Mucosa of gallbladder (tissue), 1 donor: ENCODE measurements around the gene SHQ1. TPM values are rescaled to one million over a fixed set of nuclear protein-coding genes. Genes with fewer than 3 reads are reported as not detected.
A peak's percentile ranks its signal among the peaks of the same experiment; 100 is the strongest.

Experiments used
- DNase-seq: peaks from one replicate; pipeline ENCODE4 v3.0.0-alpha.2; 2020; ENCODE audit warnings: low spot score
- total RNA-seq: library from RNA; stranded (reverse); gene quantifications from one replicate; pipeline ENCODE4 v1.2.1, GENCODE V29; 2021
- donor health status: DM: no; HTN: no; CAD: no.

The SHQ1 gene
- total RNA-seq, 1 donor from 2014 or later: 18.8 TPM

GRCh38 chr3:72848703-72849081 lies 447 bp upstream of the SHQ1 start:
- DNase-seq: no peak

- DNase-seq: no peak
Measured at GRCh38 chr3:72847282-72847681, 963 bp downstream of the SHQ1 start.

- DNase-seq: no peak
Measured at GRCh38 chr3:72846166-72846565, 2.1 kb downstream of the SHQ1 start.

- DNase-seq: no peak
Measured at GRCh38 chr3:72844436-72844993, 3.7 kb downstream of the SHQ1 start.

GRCh38 chr3:72839057-72839456 lies 9.2 kb downstream of the SHQ1 start:
- DNase-seq: no peak

GRCh38 chr3:72836923-72837322 lies 11.3 kb downstream of the SHQ1 start:
- DNase-seq: peak; percentile 43

- no peak for DNase-seq
Measured at GRCh38 chr3:72836416-72836815, 11.8 kb downstream of the SHQ1 start.

- DNase-seq: no peak
Measured at GRCh38 chr3:72830452-72831223, 17.6 kb downstream of the SHQ1 start.

- no peak for DNase-seq
Measured at GRCh38 chr3:72829701-72830100, 18.5 kb downstream of the SHQ1 start.

GRCh38 chr3:72821161-72821781 lies 27.0 kb downstream of the SHQ1 start:
- DNase-seq: peak; percentile 45

- peak; percentile 28 for DNase-seq
Measured at GRCh38 chr3:72820415-72820814, 27.8 kb downstream of the SHQ1 start.

GRCh38 chr3:72818905-72819304 lies 29.3 kb downstream of the SHQ1 start:
- no peak for DNase-seq

GRCh38 chr3:72818092-72818773 lies 30.0 kb downstream of the SHQ1 start:
- DNase-seq: no peak

- DNase-seq: no peak
Measured at GRCh38 chr3:72816862-72817355, 31.3 kb downstream of the SHQ1 start.

GRCh38 chr3:72814308-72814707 lies 33.9 kb downstream of the SHQ1 start:
- no peak for DNase-seq

GRCh38 chr3:72812201-72812600 lies 36.0 kb downstream of the SHQ1 start:
- DNase-seq: no peak

GRCh38 chr3:72811571-72811970 lies 36.7 kb downstream of the SHQ1 start:
- DNase-seq: no peak

GRCh38 chr3:72810659-72811434 lies 37.4 kb downstream of the SHQ1 start:
- no peak for DNase-seq

- no peak for DNase-seq
Measured at GRCh38 chr3:72810063-72810462, 38.2 kb downstream of the SHQ1 start.

- DNase-seq: no peak
Measured at GRCh38 chr3:72804361-72804760, 43.9 kb downstream of the SHQ1 start.

GRCh38 chr3:72803573-72803972 lies 44.7 kb downstream of the SHQ1 start:
- DNase-seq: no peak

GRCh38 chr3:72802001-72802400 lies 46.2 kb downstream of the SHQ1 start:
- no peak for DNase-seq
